ENCODE data around the gene OOEP. TPM values are rescaled to one million over a fixed set of nuclear protein-coding genes. Genes with fewer than 3 reads are reported as not detected.

The OOEP gene
- 0.13 TPM for polyA plus RNA-seq (2013, experiment 1 of 2)
- 0.15 TPM for polyA plus RNA-seq (2013, experiment 2 of 2)

- no peak within 1 kb of the TSS for H3K4ac ChIP-seq (ENCODE audit: low read depth, low read length)
- no peak within 1 kb of the TSS for H2BK15ac ChIP-seq (replicated peaks; ENCODE audit: low read depth)
- H2BK5ac ChIP-seq (ENCODE audit: low read length), result no peak within 1 kb of the TSS
- H4K8ac ChIP-seq (ENCODE audit: low read depth, low read length), result no peak within 1 kb of the TSS
- H3K36me3 ChIP-seq (ENCODE audit: control insufficient read depth, insufficient read depth, low read length), result no peaks in the 10 kb centered on the region
- H3K23ac ChIP-seq (ENCODE audit: low read length), result no peak within 1 kb of the TSS
- no peaks in the 10 kb centered on the region for H3K79me2 ChIP-seq (ENCODE audit: control insufficient read depth, insufficient read depth, low read length)
- H3K4me2 ChIP-seq (ENCODE audit: low read length), result no peak within 1 kb of the TSS
- H3K79me1 ChIP-seq (ENCODE audit: low read length), result no peaks in the 10 kb centered on the region
- DNase-seq, result no peak
- no CpG with 5 or more reads among the region's 36 CpGs for WGBS (ENCODE audit: extremely low coverage, insufficient coverage, low lambda C conversion rate)
- H3K9ac ChIP-seq (ENCODE audit: low read length), result no peak within 1 kb of the TSS
- no peak within 1 kb of the TSS for H3K4me3 ChIP-seq (ENCODE audit: low read length)
- no peak within 1 kb of the TSS for H3K27ac ChIP-seq (ENCODE audit: low read depth, low read length)
- H2BK120ac ChIP-seq (ENCODE audit: low read depth, low read length), result no peak within 1 kb of the TSS
- peak within 1 kb of the TSS; percentile 15 for H3K56ac ChIP-seq (ENCODE audit: low read length)
- H4K5ac ChIP-seq (ENCODE audit: low read length), result no peak within 1 kb of the TSS
- no peak within 1 kb of the TSS for H3K18ac ChIP-seq (ENCODE audit: low read length)
- H2AK5ac ChIP-seq (ENCODE audit: low read length), result no peak within 1 kb of the TSS
- H3K27me3 ChIP-seq (ENCODE audit: insufficient read depth, low read length, poor library complexity), result no peaks in the 10 kb centered on the region
- H3K4me1 ChIP-seq (ENCODE audit: control insufficient read depth, low read depth, low read length), result peaks cover 7% of the 10 kb centered on the region
Measured at GRCh38 chr6:73369563-73369962, at the start of gene OOEP. Gene OOEP, minus strand, starts transcription at chr6:73369897. Its CDS starts 105 bp downstream, at chr6:73369792.

- no peak for DNase-seq
Measured at GRCh38 chr6:73418081-73418741, 48.5 kb upstream of the OOEP start.

GRCh38 chr6:73413102-73413501 lies 43.4 kb upstream of the OOEP start:
- Histone ChIP-seq H2BK5ac (ENCODE audit: low read length) (no peak overlapping the region), H3K18ac (ENCODE audit: low read length) (no peak overlapping the region), H4K5ac (ENCODE audit: low read length) (no peak overlapping the region), H3K4me2 (ENCODE audit: low read length) (no peak overlapping the region), H2AK5ac (ENCODE audit: low read length) (no peak overlapping the region), H3K79me1 (ENCODE audit: low read length) (no peaks in the 10 kb centered on the region), H3K79me2 (ENCODE audit: control insufficient read depth, insufficient read depth, low read length) (no peaks in the 10 kb centered on the region), H2BK15ac (replicated peaks; ENCODE audit: low read depth) (no peak overlapping the region), H2BK120ac (ENCODE audit: low read depth, low read length) (no peak overlapping the region), H4K8ac (ENCODE audit: low read depth, low read length) (no peak overlapping the region), H3K9ac (ENCODE audit: low read length) (no peak overlapping the region), H3K23ac (ENCODE audit: low read length) (no peak overlapping the region), H3K36me3 (ENCODE audit: control insufficient read depth, insufficient read depth, low read length) (no peaks in the 10 kb centered on the region), H3K4ac (ENCODE audit: low read depth, low read length) (no peak overlapping the region), H3K4me1 (ENCODE audit: control insufficient read depth, low read depth, low read length) (no peaks in the 10 kb centered on the region), H3K4me3 (ENCODE audit: low read length) (no peak overlapping the region), H3K27ac (ENCODE audit: low read depth, low read length) (no peak overlapping the region), H3K56ac (ENCODE audit: low read length) (no peak overlapping the region), H3K27me3 (ENCODE audit: insufficient read depth, low read length, poor library complexity) (no peaks in the 10 kb centered on the region)
- no CpG with 5 or more reads among the region's 3 CpGs for WGBS (ENCODE audit: extremely low coverage, insufficient coverage, low lambda C conversion rate)
- no peak for DNase-seq

More at GRCh38 chr6:73418081-73418741, 48.5 kb upstream of the OOEP start:
- no peak overlapping the region for H3K23ac ChIP-seq (ENCODE audit: low read length)
- no peak overlapping the region for H3K4me3 ChIP-seq (ENCODE audit: low read length)
- no peak overlapping the region for H4K5ac ChIP-seq (ENCODE audit: low read length)
- H3K4me2 ChIP-seq (ENCODE audit: low read length), result no peak overlapping the region
- no peak overlapping the region for H3K27ac ChIP-seq (ENCODE audit: low read depth, low read length)
- H2BK120ac ChIP-seq (ENCODE audit: low read depth, low read length), result no peak overlapping the region
- H2BK15ac ChIP-seq (replicated peaks; ENCODE audit: low read depth), result no peak overlapping the region
- no CpG with 5 or more reads among the region's 11 CpGs for WGBS (ENCODE audit: extremely low coverage, insufficient coverage, low lambda C conversion rate)
- no peaks in the 10 kb centered on the region for H3K79me2 ChIP-seq (ENCODE audit: control insufficient read depth, insufficient read depth, low read length)
- no peaks in the 10 kb centered on the region for H3K36me3 ChIP-seq (ENCODE audit: control insufficient read depth, insufficient read depth, low read length)
- no peaks in the 10 kb centered on the region for H3K4me1 ChIP-seq (ENCODE audit: control insufficient read depth, low read depth, low read length)
- H3K27me3 ChIP-seq (ENCODE audit: insufficient read depth, low read length, poor library complexity), result no peaks in the 10 kb centered on the region
- no peak overlapping the region for H3K18ac ChIP-seq (ENCODE audit: low read length)
- no peaks in the 10 kb centered on the region for H3K79me1 ChIP-seq (ENCODE audit: low read length)
- H2AK5ac ChIP-seq (ENCODE audit: low read length), result no peak overlapping the region
- H2BK5ac ChIP-seq (ENCODE audit: low read length), result no peak overlapping the region
- H3K9ac ChIP-seq (ENCODE audit: low read length), result no peak overlapping the region
- no peak overlapping the region for H3K56ac ChIP-seq (ENCODE audit: low read length)
- no peak overlapping the region for H3K4ac ChIP-seq (ENCODE audit: low read depth, low read length)
- no peak overlapping the region for H4K8ac ChIP-seq (ENCODE audit: low read depth, low read length)

- Histone ChIP-seq H2BK120ac (ENCODE audit: low read depth, low read length) (no peak overlapping the region), H2BK15ac (replicated peaks; ENCODE audit: low read depth) (no peak overlapping the region), H2AK5ac (ENCODE audit: low read length) (no peak overlapping the region), H3K27me3 (ENCODE audit: insufficient read depth, low read length, poor library complexity) (no peaks in the 10 kb centered on the region), H4K8ac (ENCODE audit: low read depth, low read length) (no peak overlapping the region), H3K36me3 (ENCODE audit: control insufficient read depth, insufficient read depth, low read length) (no peaks in the 10 kb centered on the region), H3K4ac (ENCODE audit: low read depth, low read length) (no peak overlapping the region), H3K4me3 (ENCODE audit: low read length) (no peak overlapping the region), H3K4me2 (ENCODE audit: low read length) (no peak overlapping the region), H3K4me1 (ENCODE audit: control insufficient read depth, low read depth, low read length) (no peaks in the 10 kb centered on the region), H3K79me1 (ENCODE audit: low read length) (no peaks in the 10 kb centered on the region), H3K18ac (ENCODE audit: low read length) (no peak overlapping the region), H2BK5ac (ENCODE audit: low read length) (no peak overlapping the region), H3K79me2 (ENCODE audit: control insufficient read depth, insufficient read depth, low read length) (no peaks in the 10 kb centered on the region), H3K56ac (ENCODE audit: low read length) (no peak overlapping the region), H3K27ac (ENCODE audit: low read depth, low read length) (no peak overlapping the region), H4K5ac (ENCODE audit: low read length) (no peak overlapping the region), H3K23ac (ENCODE audit: low read length) (no peak overlapping the region), H3K9ac (ENCODE audit: low read length) (no peak overlapping the region)
- no peak for DNase-seq
- no CpG with 5 or more reads among the region's 1 CpG for whole genome bisulfite sequencing (ENCODE audit: extremely low coverage, insufficient coverage, low lambda C conversion rate)
Measured at GRCh38 chr6:73409395-73409794, 39.7 kb upstream of the OOEP start.

- H2BK15ac ChIP-seq (replicated peaks; ENCODE audit: low read depth), result no peak overlapping the region
- H3K36me3 ChIP-seq (ENCODE audit: control insufficient read depth, insufficient read depth, low read length), result no peaks in the 10 kb centered on the region
- H3K4me2 ChIP-seq (ENCODE audit: low read length), result no peak overlapping the region
- no peaks in the 10 kb centered on the region for H3K27me3 ChIP-seq (ENCODE audit: insufficient read depth, low read length, poor library complexity)
- H3K4me3 ChIP-seq (ENCODE audit: low read length), result no peak overlapping the region
- no peak overlapping the region for H4K8ac ChIP-seq (ENCODE audit: low read depth, low read length)
- H2AK5ac ChIP-seq (ENCODE audit: low read length), result no peak overlapping the region
- DNase-seq, result no peak
- no peak overlapping the region for H3K56ac ChIP-seq (ENCODE audit: low read length)
- H3K27ac ChIP-seq (ENCODE audit: low read depth, low read length), result no peak overlapping the region
- no peak overlapping the region for H3K18ac ChIP-seq (ENCODE audit: low read length)
- no peak overlapping the region for H4K5ac ChIP-seq (ENCODE audit: low read length)
- H3K79me1 ChIP-seq (ENCODE audit: low read length), result no peaks in the 10 kb centered on the region
- no peaks in the 10 kb centered on the region for H3K4me1 ChIP-seq (ENCODE audit: control insufficient read depth, low read depth, low read length)
- no peak overlapping the region for H2BK5ac ChIP-seq (ENCODE audit: low read length)
- H3K79me2 ChIP-seq (ENCODE audit: control insufficient read depth, insufficient read depth, low read length), result no peaks in the 10 kb centered on the region
- H2BK120ac ChIP-seq (ENCODE audit: low read depth, low read length), result no peak overlapping the region
- H3K9ac ChIP-seq (ENCODE audit: low read length), result no peak overlapping the region
- no peak overlapping the region for H3K4ac ChIP-seq (ENCODE audit: low read depth, low read length)
- H3K23ac ChIP-seq (ENCODE audit: low read length), result no peak overlapping the region
Measured at GRCh38 chr6:73400656-73401055, 31.0 kb upstream of the OOEP start.

GRCh38 chr6:73395875-73396274 lies 26.2 kb upstream of the OOEP start:
- no peak for DNase-seq
- Histone ChIP-seq H3K79me2 (ENCODE audit: control insufficient read depth, insufficient read depth, low read length) (no peaks in the 10 kb centered on the region), H2BK120ac (ENCODE audit: low read depth, low read length) (no peak overlapping the region)

More at GRCh38 chr6:73395875-73396274, 26.2 kb upstream of the OOEP start:
- H3K27me3 ChIP-seq (ENCODE audit: insufficient read depth, low read length, poor library complexity), result no peaks in the 10 kb centered on the region
- no peak overlapping the region for H3K9ac ChIP-seq (ENCODE audit: low read length)
- no peak overlapping the region for H3K18ac ChIP-seq (ENCODE audit: low read length)
- H2AK5ac ChIP-seq (ENCODE audit: low read length), result no peak overlapping the region
- no peaks in the 10 kb centered on the region for H3K79me1 ChIP-seq (ENCODE audit: low read length)
- no peaks in the 10 kb centered on the region for H3K36me3 ChIP-seq (ENCODE audit: control insufficient read depth, insufficient read depth, low read length)
- no peak overlapping the region for H4K5ac ChIP-seq (ENCODE audit: low read length)
- H2BK15ac ChIP-seq (replicated peaks; ENCODE audit: low read depth), result no peak overlapping the region
- no peak overlapping the region for H3K4me3 ChIP-seq (ENCODE audit: low read length)
- no peak overlapping the region for H2BK5ac ChIP-seq (ENCODE audit: low read length)
- WGBS (ENCODE audit: extremely low coverage, insufficient coverage, low lambda C conversion rate), result no CpG with 5 or more reads among the region's 10 CpGs
- no peak overlapping the region for H4K8ac ChIP-seq (ENCODE audit: low read depth, low read length)
- no peak overlapping the region for H3K27ac ChIP-seq (ENCODE audit: low read depth, low read length)
- H3K56ac ChIP-seq (ENCODE audit: low read length), result no peak overlapping the region
- no peaks in the 10 kb centered on the region for H3K4me1 ChIP-seq (ENCODE audit: control insufficient read depth, low read depth, low read length)
- H3K4me2 ChIP-seq (ENCODE audit: low read length), result no peak overlapping the region
- no peak overlapping the region for H3K4ac ChIP-seq (ENCODE audit: low read depth, low read length)
- no peak overlapping the region for H3K23ac ChIP-seq (ENCODE audit: low read length)
